NCI-H748 (cell line): ENCODE measurements around the gene SERPINC1.
"Not testable (repeated sequence)": the region's sequence is repeated elsewhere in the genome, so short reads cannot be mapped to it uniquely, and the experiment has no call there.

Source experiments
- DNase-seq: peaks from one replicate; lab custom pipeline; 2025; ENCODE audit not compliant: unreplicated experiment; lab: John Stamatoyannopoulos, UW

SERPINC1 gene

DNA sequence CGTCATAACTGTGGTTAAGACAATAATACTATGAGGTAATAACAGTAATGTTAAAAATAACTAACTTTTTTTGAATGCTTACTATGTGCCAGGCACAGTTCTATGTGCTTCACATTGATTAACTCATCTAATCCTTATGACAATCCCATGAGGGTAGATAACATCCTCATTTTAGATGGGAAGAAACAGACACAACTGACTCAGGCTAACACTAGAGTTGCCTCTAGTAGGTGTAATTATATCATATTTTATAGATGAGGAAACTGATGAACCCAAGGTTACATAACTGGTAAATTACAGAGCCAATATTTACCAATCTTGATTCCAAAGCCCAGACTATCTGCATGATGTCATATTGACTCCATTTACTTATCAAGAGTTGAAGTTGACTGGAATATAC lies 23.5 kb downstream of the SERPINC1 start:
- no peak for DNase-seq

DNA sequence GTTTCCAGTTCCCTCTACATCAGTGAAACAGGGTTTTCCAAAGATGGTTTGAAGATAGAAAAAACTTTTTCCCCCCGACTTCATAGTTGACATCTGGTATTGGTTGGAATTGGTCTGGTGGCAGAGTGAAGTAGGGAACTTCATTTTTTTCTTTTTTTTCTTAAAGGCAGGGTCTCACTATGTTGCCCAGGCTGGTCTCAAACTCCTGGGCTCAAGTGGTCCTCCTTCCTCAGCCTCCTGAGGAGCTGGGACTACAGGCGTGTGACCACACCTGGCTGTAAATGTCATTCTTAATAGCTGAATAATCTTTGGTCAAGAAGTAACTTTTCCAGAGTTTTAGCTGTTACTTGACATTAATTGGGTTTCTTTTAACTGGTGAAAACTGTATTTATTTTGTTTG lies 27.2 kb downstream of the SERPINC1 start:
- no peak for DNase-seq

DNA sequence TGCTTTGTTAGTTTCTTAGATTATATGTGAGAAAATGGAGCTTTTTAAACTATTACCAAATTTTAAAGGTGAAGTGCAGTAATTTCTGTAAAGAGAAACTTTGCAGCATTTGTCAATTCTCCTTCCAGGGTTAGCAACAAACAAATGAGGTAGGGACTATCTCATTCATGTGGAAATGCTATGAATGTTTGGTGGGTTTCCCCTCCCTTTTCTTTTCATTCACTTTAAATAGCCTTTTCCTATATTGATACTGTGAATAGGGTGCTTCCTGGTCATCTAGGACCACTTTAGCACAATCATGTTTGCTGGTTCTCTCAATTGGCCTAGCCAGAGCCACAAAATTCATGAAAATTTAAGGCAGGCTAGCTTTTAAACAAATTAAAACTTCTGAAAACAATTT lies 28.4 kb downstream of the SERPINC1 start:
- DNase-seq: no peak

DNA sequence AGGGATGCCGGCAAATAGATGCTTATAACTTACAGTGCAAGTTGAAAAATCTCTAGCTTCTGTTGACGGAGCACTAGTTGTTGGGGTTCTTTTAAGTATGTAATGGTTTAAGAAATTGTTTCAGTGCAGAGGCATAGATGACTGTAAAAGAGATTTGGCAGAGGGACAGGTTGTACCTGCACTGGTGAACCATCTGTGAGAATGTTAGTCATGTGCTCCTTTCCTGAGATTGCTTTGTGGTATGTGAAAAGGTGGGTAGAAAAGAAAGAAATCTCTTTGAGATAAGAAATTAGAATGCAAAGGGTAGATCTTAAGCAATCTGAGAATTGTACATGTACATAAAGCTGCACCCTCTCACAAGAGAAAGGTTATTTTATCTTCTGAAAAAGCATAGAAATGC lies 29.5 kb downstream of the SERPINC1 start:
- no peak for DNase-seq

DNA sequence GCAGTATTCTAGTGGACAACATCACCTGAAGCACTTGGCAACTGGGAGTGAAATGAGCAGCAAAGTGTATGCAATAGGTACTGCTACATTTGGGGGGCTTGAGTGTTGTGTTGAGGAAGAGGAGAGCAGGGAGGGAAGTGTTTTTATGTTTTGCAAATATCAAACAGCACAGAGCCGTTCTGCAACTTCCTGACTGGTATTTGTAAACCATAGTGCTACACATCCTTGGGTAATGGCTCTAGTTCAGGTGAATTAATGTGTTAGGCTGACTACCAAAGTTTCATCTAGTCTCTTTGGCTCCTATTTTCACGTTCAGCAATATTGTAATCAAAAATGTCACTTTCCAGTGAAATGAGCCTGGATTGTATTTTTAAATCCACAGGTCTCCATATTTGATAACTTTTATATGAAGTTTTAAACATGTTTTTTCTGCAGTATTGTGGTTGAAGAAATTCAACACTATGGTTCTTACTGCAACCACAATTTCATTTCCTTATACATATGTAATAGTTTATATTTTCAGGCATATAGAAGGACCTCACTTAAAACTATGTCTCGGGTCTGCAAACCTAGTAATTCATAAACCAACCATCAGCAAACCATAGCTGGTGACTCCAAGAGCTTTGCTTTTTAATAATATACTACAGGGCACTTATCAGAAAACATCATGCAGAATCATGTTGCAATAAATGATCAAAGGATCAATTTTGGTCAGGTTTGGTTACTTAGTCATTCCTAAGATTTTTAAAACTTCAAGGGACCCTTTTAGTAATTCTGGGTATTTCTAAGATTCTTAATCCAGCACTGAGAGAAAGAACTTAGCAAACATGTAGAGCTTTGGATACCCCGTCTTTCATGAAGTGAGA lies 30.1 kb downstream of the SERPINC1 start:
- no peak for DNase-seq

DNA sequence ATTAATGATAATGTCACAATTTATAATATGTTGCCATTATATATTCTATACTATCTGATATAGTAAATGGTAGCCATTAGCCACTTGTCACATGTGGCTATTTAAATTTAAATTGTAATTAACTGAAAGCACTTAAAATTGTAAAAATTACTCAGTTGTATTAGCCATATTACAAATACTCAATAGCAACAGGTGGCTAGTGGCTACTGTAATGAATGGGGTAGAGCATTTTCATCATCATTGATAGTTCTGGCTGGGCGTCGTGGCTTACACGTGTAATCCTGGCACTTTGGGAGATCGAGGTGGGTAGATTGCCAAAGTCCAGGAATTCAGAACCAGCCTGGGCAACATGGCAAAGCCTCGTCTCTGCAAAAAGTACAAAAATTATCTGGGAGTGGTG lies 32.4 kb downstream of the SERPINC1 start:
- DNase-seq: no peak

DNA sequence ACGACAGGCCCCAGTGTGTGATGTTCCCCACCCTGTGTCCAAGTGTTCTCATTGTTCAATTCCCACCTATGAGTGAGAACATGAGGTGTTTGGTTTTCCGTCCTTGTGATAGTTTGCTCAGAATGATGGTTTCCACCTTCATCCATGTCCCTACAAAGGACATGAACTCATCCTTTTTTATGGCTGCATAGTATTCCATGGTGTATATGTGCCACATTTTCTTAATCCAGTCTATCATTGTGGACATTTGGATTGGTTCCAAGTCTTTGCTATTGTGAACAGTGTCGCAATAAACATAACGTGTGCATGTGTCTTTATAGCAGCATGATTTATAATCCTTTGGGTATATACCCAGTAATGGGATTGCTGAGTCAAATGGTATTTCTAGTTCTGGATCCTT lies 36.0 kb downstream of the SERPINC1 start:
- DNase-seq: not testable (repeated sequence)

DNA sequence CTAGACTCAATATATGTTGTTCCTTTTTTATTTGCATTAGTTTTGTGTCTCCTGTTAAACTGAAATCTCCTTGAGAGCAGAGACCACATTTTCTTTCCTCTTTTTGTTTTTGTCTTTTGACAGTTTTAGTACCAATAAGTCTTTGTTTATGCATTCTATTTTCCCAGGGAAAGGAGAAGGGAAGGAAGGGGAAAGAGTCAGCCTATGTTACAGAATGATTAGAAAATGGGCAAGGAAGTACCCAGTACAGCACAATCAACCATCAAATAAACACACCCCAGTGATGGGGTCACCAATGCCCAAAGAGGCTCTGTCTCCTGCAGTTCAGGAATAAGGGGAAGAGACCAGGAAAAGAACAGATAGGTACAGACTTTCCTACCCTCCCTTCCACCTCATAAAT lies 38.9 kb downstream of the SERPINC1 start:
- DNase-seq: no peak

DNA sequence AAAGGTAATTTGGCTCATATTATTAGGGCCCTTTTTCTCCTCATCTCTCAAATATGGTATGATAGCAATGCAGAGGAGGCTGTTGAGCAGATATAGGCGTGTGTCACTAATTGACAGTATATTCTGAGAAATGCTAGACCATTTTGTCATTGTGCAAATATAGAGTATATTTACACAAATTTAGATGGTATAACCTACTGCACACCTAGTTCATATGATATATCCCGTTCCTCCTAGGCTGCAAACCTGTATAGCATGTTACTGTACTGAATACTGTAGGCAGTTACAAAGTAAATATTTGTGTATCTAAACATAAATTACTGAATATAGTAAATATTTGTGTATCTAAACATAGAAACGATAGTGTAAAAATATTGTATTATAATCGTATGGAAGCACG lies 40.4 kb downstream of the SERPINC1 start:
- DNase-seq: no peak

DNA sequence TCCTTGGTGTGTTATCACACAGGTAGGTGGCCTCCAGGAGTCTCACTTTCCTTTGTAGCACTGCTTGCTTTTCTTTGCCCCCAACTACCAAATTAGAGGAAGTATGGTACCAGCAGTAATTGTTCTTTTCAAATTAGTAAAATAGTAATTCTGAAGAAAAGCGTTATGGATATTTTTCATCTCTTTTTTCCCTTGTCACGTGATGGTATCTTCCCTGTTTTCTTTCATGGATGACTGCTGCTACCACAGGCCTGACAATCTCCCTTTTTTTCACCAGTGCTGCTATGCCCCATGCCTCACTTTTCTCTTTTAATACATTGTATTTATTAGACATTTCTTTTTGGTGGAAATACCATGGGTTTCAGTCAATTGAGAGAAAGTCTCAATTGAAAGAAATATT lies 45.6 kb downstream of the SERPINC1 start:
- DNase-seq: no peak

DNA sequence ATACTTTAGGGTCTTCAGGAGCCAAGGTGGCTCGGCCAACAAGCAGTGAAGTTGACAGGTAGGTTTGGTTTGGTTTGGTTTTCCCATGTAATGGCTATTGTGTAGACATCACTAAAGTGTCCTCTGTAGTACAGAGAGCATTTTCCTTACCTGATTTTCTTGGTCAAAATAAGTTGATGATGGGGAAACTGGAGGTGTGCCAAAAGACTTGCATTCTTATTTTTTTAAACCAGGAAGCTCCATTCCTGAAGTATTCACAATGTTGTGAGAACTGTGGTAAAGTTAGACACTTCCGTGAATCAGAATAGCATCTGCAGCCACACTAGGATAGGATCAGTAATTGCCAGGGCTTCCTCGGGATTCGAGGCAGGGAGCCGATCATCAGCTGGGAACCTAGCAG lies 46.0 kb downstream of the SERPINC1 start:
- DNase-seq: no peak

DNA sequence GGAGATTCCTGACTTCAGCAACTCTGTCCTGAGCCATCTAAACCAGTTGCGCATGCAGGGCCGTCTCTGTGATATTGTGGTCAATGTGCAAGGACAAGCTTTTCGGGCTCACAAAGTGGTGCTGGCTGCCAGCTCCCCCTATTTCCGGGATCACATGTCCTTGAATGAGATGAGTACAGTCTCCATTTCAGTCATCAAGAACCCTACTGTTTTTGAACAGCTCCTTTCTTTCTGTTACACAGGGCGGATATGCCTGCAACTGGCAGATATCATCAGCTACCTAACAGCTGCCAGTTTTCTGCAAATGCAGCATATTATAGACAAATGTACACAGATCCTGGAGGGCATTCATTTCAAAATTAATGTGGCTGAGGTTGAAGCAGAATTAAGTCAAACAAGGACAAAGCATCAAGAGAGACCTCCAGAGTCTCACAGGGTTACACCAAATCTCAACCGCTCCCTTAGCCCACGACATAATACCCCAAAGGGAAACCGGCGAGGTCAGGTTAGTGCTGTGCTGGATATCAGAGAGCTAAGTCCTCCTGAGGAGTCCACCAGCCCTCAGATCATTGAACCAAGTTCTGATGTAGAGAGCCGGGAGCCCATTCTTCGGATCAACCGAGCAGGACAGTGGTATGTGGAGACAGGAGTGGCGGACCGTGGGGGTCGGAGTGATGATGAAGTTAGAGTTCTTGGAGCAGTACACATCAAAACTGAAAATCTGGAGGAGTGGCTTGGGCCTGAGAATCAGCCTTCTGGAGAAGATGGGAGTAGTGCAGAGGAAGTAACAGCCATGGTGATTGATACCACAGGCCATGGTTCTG lies 46.7 kb downstream of the SERPINC1 start:
- no peak for DNase-seq

DNA sequence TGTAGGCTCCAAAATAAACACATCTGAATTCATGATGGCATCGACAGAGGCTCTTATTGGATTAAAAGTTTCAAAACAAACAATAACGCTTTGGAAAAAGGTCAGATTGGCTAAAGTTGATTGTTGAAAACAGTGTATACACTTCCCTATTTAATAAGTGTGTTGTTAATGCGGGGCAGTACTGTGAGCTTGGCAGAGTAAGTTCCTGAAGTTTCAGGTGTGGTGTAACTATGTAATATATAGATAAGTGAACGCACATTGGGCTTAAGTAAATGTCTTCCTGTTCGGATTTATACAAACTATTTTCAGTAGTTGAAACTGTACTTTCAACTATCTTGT lies 48.1 kb downstream of the SERPINC1 start:
- no peak for DNase-seq

DNA sequence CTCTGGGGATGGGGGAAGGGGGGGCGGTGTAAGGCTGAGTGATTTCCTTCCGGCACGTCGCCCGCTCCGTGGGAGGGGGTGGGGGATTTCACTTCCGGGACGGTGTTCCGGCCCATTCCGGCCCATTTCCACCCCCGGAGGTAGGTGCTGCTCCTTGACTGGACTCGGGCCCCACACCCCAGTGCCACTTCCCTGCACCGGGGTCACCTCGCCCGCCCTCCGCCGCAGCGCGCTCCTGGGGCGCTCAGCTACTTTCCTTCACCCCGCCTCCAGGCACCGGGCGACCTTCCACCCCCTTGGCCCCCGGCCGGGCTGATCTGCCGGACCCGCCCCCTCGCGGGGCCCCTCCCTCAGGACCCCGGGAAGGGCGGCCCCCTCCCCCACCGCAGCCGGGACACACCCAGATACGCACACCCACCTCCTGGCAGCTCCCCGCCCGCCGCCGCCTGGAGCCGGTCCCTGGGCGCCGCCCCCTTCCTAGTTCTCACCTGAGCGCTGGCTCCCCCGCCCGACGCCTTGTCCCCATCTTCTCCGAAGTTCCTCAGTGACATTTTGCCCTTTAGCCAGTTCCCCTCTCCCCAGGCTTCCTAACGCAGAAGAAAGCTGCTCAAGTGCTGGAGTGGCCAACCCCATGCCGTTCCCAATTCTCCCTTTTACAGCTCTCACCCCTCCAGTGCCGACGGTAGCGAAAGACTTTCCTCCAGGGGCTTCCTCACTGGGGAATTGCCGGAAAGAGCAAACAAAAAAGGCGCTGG lies 48.7 kb downstream of the SERPINC1 start, which contains the start of gene ZBTB37:
Gene ZBTB37, plus strand, starts transcription at position 115 of the 755 bp plus-strand sequence. CDS start 1,846 bp downstream, outside the sequence.
- peak; percentile 89 for DNase-seq

DNA sequence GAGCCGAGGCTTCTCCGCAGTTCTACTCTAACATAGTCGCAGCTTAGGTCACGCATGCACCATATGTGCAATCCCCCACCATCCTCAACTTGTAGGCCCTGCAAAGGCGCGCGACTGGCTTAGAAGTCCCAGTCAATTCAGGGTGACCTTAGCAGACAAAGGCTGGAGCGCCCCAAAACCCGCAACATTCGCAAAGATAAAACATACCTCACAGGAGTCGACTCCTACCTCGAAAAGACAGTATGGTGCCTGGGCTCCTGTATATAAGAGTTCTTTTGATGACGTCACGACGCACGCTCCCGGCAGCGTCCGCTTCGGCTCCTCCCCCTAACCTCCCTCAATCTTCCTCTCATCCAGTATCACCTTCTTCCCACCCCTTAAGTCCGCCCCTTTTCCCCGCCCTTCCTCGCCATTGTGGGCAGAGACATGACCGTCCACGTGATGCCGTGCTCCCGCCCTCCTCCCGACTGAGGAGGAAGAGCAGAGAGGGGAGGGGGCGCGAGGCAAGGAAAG lies 49.3 kb downstream of the SERPINC1 start, which contains the start of gene GAS5:
Gene GAS5, minus strand, starts transcription at position 237 of the 513 bp plus-strand sequence.
- peak; percentile 98 for DNase-seq

DNA sequence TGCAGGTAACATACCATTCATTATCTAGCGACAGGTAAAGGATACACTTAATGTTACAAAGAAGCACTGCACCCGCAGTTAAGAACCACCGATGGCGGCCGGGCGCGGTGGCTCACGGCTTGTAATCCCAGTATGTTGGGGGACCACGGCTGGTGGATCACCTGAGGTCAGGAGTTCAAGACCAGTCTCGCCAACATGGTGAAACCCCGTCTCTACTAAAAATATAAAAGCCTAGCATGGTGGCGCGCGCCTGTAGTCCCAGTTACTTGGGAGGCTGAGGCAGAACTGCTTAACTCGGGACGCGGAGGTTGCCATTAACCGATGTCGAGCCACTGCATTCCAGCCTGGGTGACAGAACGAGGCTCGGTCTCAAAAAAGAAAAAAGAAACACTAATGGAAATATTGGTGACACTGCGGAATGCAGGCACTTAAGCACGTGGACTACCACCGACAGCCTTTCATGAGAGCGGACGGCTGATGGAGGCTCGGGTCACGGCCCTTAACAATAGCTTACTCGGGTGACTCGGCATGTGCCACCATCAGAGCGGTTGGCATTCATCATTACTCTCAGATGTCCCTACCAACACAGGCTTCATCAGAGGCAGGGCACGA lies 49.9 kb downstream of the SERPINC1 start:
- peak; percentile 74 for DNase-seq

DNA sequence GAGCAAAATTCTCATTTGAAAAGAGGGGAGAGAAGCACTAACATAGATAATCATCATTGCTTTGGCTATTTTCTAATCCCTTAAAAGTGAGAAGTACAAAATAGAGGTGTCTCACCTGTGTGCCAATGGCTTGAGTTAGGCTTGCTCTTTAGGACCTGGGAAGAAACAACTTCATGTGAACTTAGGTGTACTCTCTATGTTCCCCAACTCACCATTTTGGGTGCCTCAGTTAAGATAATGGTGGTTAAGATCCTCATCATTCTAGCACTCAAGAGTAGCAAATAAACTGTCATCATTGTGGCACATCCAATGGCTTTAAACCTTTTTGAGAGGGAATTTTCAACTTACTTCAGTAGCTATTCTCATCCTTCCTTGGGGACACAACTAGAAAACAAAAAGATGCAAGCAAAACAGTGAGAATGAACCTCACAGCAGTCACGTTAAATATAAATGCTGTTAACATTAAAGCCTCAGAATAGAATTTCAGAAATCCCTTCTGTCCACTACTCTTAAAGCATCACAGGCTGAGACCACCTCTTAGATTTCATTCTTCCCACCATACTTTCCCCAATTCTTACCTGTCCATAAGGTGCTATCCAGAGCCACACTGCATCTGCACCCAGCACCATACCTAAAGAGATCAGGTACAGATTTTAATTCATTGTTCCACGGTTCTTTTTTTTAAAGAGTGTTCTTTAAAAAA lies 50.6 kb downstream of the SERPINC1 start:
- DNase-seq: no peak

DNA sequence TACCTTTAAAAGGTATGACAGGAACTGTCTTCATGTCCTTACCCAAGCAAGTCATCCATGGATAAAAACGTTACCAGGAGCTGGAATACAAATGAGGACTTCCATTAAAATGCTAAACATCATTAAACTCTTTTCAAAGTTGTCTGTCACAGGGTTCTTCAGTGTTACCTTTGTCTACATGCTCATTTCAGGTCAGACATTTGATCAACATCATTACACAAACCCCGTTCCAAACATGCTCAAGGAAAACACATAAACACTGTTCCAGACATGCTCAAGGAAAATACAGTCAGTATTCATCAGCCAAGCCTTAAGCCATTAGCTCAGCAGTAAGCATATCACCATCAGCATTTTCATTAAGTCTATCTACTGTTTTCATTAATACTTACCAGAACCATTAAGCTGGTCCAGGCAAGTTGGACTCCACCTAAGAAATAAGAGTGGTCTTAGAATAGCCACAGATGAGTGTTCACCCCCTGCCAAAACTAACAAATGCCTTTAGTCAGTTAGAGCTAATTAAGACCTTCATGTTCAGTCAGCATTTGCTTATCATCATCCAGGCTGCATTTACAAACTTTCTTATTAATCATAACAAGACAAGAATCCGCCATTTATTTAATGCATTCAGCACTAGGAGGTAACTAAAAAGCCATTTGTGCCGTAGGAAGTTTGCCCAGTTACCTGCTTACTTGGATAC lies 51.5 kb downstream of the SERPINC1 start:
- DNase-seq: no peak

DNA sequence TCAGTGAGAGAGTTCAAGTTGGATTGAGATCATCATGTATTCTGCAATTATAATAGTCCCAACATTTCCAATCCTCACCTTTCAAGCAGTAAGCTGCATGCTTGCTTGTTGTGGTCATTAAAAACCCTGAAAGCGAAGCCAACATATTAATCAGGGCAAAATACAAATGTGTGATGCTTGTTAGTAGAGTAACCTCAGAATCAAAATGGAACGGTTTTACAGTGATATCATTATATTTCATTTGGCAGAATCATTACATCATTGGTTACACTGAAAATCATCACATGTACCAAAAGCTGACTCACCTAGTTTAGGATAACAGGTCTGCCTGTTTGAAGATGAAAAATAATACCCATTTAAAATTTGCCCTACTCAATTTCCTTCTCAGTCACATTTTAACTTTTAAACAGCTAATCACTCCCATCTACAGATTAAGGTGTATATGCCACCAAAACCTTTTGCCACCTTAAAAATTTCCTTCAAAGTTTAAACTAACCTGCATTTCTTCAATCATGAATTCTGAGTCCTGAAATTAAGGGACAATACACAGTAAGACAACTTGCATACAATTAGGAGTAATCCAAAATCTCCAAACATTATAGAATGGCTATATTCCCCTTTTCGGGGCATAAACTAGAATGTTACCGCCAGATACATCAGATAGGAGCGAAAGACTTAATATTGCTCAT lies 52.8 kb downstream of the SERPINC1 start:
- DNase-seq: no peak
